Activated CD4-positive, alpha-beta T cell treated with anti-CD3 and anti-CD28 coated beads, Interleukin-10, Interleukin-2, amounts not matched to agents 100 ng/mL and 50 ng/mL, durations not matched to agents 16 hours and 8 hours (primary cell): Measurements from ENCODE around the gene DYNLT2B.
"Not testable (repeated sequence)": the region's sequence is repeated elsewhere in the genome, so short reads cannot be mapped to it uniquely, and the experiment has no call there.

Source experiments
- DNase-seq: peaks from one replicate; pipeline ENCODE4 v3.0.0-alpha.2; 2020

Gene DYNLT2B

DNA sequence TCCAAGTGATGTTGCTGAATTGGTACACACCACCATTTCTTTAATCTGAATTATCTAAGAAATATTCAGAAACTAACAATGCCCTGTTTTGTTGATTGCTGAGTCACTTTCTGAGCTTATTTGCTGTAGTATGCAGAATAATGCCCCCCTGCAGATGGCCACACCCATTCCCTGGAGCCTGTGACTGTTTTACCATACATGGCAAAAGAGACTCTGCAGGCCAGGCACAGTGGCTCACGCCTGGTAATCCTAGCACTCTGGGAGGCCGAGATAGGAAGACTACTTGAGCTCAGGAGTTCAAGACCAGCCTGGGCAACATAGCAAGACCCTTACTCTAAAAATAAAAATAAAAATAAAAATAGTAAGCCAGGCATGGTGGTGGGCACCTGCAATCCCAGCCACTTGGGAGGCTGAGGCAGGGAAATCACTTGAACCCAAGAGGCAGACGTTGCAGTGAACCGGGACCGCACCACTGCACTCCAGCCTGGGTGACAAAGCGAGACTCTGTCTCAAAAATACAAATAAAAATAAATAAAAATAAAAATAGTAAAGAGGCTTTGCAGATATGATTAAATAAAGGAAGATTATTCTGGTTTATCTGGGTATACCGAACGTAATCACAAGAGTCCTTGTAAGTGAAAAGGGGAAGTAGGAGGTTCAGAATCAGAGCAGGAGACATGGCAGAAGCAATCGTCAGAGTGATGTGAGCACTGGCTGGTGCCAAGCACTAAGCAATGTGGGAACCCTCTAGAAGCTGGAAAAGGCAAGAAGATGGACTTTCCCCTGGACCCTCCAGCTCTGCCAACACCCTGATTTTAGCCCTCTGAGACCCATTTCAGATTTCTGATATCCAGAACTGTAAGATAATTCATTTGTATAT lies 49.5 kb downstream of the DYNLT2B start:
- DNase-seq = peak; percentile 52

DNA sequence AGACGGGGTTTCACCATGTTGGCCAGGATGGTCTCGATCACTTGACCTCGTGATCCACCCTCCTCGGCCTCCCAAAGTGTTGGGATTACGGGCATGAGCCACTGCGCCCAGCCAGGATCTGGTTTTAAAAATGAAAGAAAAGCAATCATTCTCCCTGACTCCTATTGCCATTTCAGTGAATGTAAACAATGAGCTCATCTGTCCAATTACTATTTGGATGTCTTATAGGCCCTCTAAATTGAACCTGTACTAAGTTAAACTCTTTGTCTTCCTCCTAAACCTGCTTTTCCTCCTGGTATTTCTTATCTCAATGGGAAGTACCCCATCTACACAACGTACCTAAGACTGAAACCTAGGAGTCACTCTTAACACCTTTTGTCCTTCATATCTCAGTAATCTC lies 54.2 kb downstream of the DYNLT2B start:
- no peak for DNase-seq

- DNase-seq = no peak
Observed at GRCh38 chr3:196260784-196261183, 57.3 kb downstream of the DYNLT2B start.

DNA sequence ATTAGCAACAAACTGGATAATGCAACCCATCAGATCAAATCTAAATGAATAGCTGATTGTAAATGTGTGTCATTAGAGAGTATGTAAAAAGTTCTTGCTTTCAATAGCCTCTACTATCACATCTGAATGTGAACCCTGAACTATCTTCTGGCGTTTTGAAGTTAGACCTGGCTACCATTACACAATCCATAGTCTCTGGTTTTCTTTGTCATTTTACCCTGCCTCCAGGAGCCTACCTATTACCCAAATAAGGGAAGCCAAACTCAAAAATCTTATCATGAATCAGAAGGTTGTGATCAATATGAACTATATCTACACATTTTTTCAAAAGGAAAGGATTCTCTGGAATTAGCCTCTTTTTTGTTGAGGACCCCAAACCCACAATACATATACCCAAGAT lies 62.3 kb downstream of the DYNLT2B start:
- DNase-seq = no peak

GRCh38 chr3:196254376-196255283 lies 63.4 kb downstream of the DYNLT2B start:
- no peak for DNase-seq

DNA sequence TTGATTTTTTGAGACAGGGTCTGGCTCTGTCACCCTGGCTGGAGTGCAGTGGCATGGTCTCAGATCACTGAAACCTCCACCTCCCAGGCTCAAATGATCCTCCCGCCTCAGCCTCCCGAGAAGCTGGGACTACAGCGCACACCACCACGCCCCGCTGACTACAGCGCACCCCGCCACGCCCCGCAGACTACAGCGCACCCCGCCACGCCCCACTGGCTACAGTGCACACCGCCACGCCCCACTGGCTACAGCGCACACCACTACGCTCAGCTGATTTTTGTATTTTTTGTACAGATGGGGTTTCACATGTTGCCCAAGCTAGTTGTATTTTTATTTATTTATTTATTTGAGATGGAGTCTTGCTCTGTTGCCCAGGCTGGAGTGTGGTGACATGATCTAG lies 66.1 kb downstream of the DYNLT2B start:
- DNase-seq = no peak

- DNase-seq = peak; percentile 72
Observed at GRCh38 chr3:196246612-196247308, 71.3 kb downstream of the DYNLT2B start.

DNA sequence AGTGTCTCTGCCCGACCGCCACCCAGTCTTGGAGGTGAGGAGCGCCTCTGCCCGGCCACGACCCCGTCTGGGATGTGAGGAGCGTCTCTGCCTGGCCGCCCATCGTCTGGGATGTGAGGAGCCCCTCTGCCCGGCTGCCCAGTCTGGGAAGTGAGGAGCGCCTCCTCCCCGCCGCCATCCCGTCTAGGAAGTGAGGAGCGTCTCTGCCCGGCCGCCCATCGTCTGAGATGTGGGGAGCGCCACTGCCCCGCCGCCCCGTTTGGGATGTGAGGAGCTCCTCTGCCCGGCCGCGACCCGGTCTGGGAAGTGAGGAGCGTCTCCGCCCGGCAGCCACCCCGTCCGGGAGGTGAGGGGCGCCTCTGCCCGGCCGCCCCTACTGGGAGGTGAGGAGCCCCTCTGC lies 73.9 kb downstream of the DYNLT2B start:
- not testable (repeated sequence) for DNase-seq

DNA sequence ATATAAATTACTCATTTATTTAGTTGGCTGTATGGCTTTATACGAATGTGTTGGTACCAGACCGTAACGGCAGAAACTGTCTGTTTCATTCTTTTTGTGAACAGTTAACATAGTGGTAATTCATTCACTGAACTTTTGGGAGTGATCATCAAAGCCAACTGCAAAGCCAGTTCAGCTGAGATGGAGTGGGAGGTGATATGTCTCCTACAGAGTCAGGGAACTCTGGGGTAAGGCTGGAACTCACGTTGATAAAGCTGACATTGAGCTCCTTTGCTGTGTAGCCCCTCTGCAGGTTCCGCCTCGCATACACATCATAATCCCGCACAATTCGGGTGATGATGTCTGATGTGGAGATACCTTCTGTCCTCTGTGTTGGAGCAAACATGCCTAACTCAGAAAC lies 76.3 kb downstream of the DYNLT2B start:
- no peak for DNase-seq
